Right lobe of liver (tissue), 4 donors: Measurements from ENCODE around the gene ARID3A.

ENCODE experiments used
- POLR2A ChIP-seq: fragments of 450-650 bp; IDR thresholded peaks from one replicate; pipeline ENCODE4 v1.6.1; 2017; ENCODE audit warnings: antibody characterized with exemption, mild to moderate bottlenecking
- TF ChIP-seq, protein P1 (sequence below), 4 donors: fragments of 200-600 bp in 3 of 4; fragments of 450-650 bp in 1 of 4; IDR thresholded peaks; one replicate each; pipeline versions ENCODE4 v1.5.1 to v1.8.0; 2016 to 2022; ENCODE audit warnings: antibody characterized with exemption in 4 of 4, mild to moderate bottlenecking in 2 of 4
- donor health status: DM: no; HTN: no; CAD: no.
- donor health status: DM: no; HTN: no; CAD: no.
- donor health status: DM: no; HTN: yes; CAD: no.

GRCh38 chr19:939922-940321, 14.1 kb downstream of the ARID3A start:
- TF ChIP-seq, protein P1, sequence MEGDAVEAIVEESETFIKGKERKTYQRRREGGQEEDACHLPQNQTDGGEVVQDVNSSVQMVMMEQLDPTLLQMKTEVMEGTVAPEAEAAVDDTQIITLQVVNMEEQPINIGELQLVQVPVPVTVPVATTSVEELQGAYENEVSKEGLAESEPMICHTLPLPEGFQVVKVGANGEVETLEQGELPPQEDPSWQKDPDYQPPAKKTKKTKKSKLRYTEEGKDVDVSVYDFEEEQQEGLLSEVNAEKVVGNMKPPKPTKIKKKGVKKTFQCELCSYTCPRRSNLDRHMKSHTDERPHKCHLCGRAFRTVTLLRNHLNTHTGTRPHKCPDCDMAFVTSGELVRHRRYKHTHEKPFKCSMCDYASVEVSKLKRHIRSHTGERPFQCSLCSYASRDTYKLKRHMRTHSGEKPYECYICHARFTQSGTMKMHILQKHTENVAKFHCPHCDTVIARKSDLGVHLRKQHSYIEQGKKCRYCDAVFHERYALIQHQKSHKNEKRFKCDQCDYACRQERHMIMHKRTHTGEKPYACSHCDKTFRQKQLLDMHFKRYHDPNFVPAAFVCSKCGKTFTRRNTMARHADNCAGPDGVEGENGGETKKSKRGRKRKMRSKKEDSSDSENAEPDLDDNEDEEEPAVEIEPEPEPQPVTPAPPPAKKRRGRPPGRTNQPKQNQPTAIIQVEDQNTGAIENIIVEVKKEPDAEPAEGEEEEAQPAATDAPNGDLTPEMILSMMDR (IDR thresholded peaks at IDR 0.05): no peak
- no peak for TF ChIP-seq POLR2A
